ENCODE measurements around the gene CYSTM1. TPM values are rescaled to one million over a fixed set of nuclear protein-coding genes. Genes with fewer than 3 reads are reported as not detected.

Gene CYSTM1
- total RNA-seq: 27.5 and 36.6 TPM in 2 replicates

GRCh38 chr5:140174465-140175366, at the start of gene CYSTM1:
TSS of gene CYSTM1 (plus strand) at chr5:140175188. CDS start at chr5:140194466, 19,278 bp downstream.

GRCh38 chr5:140125637-140126036, 49.4 kb upstream of the CYSTM1 start, which contains the start of gene IGIP:
TSS of gene IGIP (plus strand) at chr5:140125937. CDS start at chr5:140128477, 2,540 bp downstream.

Other genes starting within 250 kb of the CYSTM1 start
- gene NRG2, start 131.9 kb upstream of the CYSTM1 start, total RNA-seq: 2.3 and 2.8 TPM in 2 replicates
- gene PURA, start 61.1 kb upstream of the CYSTM1 start, total RNA-seq: 31.3 and 33.6 TPM in 2 replicates
- 16.9 and 19.3 TPM in 2 replicates for gene IGIP, start 49.3 kb upstream of the CYSTM1 start, total RNA-seq
- gene PFDN1, start 127.9 kb downstream of the CYSTM1 start, total RNA-seq: 37.9 and 43.2 TPM in 2 replicates
- 4.8 and 5.8 TPM in 2 replicates for gene HBEGF, start 171.4 kb downstream of the CYSTM1 start, total RNA-seq
- not detected in 2 replicates for gene SLC4A9, start 185.0 kb downstream of the CYSTM1 start, total RNA-seq
- 67.5 and 70.9 TPM in 2 replicates for gene ANKHD1, start 226.6 kb downstream of the CYSTM1 start, total RNA-seq